ENCODE data around the gene ZNF354B.
A peak's percentile ranks its signal among the peaks of the same experiment; 100 is the strongest.
"Not testable (repeated sequence)": the region's sequence is repeated elsewhere in the genome, so short reads cannot be mapped to it uniquely, and the experiment has no call there.

Gene ZNF354B

DNA sequence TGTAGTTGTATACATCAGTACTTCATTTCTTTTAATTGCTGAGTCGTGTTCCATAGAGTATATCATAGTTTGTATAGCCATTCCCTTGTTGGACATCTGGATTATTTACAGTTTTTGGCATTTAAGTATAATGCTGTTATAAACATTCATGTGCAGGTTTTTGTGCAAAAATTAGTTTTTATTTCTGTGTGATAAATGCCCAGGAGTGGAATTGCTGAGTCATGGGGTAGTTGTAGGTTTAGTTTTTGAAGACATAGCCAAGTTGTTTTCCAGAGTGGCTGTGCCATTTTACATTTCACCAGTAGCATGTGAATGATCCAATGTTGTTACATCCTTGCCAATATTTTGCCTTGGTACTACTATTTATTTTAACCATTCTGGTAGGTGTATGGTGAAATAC lies 12.5 kb downstream of the ZNF354B start:
- TF ChIP-seq, protein P1, sequence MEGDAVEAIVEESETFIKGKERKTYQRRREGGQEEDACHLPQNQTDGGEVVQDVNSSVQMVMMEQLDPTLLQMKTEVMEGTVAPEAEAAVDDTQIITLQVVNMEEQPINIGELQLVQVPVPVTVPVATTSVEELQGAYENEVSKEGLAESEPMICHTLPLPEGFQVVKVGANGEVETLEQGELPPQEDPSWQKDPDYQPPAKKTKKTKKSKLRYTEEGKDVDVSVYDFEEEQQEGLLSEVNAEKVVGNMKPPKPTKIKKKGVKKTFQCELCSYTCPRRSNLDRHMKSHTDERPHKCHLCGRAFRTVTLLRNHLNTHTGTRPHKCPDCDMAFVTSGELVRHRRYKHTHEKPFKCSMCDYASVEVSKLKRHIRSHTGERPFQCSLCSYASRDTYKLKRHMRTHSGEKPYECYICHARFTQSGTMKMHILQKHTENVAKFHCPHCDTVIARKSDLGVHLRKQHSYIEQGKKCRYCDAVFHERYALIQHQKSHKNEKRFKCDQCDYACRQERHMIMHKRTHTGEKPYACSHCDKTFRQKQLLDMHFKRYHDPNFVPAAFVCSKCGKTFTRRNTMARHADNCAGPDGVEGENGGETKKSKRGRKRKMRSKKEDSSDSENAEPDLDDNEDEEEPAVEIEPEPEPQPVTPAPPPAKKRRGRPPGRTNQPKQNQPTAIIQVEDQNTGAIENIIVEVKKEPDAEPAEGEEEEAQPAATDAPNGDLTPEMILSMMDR (IDR thresholded peaks at IDR 0.05; ENCODE audit: low read depth, low read length), result no peak
- H3K4me3 ChIP-seq (ENCODE audit: low read depth, low read length), result no peak overlapping the region
- in situ Hi-C loops (cut with HindIII; ENCODE audit: low sequenced_read_pairs), result no loop called here
- DNase-seq (ENCODE audit: low read depth, low spot score), result no peak

DNA sequence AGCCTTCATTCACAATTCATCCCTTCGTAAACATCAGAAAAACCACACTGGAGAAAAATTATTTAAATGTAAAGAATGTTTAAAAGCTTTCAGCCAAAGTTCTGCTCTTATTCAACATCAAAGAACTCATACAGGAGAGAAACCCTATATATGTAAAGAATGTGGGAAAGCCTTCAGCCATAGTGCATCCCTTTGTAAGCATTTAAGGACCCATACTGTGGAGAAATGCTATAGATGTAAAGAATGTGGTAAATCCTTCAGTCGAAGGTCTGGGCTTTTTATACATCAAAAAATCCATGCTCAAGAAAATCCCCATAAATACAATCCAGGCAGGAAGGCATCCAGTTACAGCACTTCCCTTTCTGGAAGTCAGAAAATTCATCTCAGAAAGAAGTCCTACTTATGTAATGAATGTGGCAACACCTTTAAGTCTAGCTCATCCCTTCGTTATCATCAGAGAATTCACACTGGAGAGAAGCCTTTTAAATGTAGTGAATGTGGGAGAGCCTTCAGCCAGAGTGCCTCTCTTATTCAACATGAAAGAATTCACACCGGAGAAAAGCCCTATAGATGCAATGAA lies 23.5 kb downstream of the ZNF354B start:
- peak; percentile 6 for DNase-seq (ENCODE audit: low read depth, low spot score)
- in situ Hi-C loops (cut with HindIII; ENCODE audit: low sequenced_read_pairs); H3K4me3 ChIP-seq (ENCODE audit: low read depth, low read length): not testable (repeated sequence)

DNA sequence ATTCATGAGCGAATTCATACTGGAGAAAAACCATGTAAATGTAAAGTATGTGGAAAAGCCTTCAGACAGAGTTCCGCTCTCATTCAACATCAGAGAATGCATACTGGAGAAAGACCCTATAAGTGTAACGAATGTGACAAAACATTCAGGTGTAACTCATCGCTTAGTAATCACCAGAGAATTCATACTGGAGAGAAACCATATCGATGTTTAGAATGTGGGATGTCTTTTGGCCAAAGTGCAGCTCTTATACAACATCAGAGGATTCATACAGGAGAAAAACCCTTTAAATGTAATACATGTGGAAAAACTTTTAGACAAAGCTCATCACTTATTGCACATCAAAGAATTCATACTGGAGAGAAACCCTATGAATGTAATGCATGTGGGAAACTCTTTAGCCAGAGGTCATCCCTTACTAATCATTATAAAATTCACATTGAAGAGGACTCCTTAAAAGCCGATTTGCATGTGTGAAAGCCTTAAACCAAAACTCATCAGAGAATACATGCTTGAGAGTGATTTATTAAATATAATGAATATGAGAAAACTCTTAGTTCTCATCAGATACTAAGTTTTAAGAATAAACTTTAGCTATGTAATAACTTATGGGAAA lies 24.2 kb downstream of the ZNF354B start:
- no peak for DNase-seq (ENCODE audit: low read depth, low spot score)
- in situ Hi-C loops (cut with HindIII; ENCODE audit: low sequenced_read_pairs), result no loop called here
- H3K4me3 ChIP-seq (ENCODE audit: low read depth, low read length), result no peak overlapping the region
- TF ChIP-seq, protein P1 (IDR thresholded peaks at IDR 0.05; ENCODE audit: low read depth, low read length), result no peak

DNA sequence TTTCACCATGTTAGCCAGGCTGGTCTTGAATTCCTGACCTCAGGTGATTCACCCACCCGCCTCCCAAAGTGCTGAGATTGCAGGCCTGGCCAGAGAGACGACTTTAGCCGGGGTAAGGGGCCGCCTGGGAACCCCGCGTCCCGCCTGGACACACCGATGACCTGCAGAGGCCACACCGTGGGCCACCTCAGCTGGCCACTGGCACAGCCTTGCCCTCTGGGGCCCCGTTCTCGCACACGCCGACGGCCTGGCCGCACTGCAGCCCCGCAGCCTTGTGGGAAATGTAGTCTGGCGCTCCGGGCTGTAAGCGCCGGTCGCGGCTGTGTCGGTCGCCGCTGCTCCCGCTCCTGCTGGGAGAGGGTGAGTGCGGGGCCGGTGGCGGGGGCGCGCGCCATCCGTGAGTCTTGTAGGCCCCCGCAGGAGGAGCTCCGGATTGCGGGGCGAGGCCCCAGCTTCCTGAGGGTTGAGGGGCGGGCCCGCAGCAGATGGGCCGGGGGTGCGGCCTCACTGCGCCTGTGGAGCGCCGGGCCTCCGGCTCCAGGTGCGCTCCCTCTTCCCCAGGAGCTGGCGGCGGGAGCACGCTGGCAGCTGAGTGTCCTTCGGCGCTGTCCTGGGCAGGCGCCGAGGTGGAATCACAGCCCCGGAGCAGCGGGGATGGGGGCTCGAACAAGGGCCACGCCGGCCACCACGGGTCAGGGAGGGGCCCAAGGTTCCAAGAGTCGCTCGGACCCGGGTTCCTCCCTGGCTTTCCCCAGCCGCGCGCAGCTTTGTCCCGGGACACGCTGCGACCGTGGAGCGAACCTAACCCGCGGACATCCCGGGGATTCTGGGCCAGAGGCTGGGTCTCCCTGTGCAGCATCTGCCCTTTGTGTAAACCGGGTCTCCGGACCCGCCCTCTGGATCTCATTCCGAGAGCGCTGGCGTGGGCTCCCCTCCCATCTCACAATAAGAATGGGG lies 36.1 kb downstream of the ZNF354B start, which contains the start of gene ZFP2:
TSS of gene ZFP2 (plus strand) at position 299 of the 957 bp plus-strand sequence. CDS start 35,401 bp downstream, outside the sequence.
- in situ Hi-C loops (cut with HindIII; ENCODE audit: low sequenced_read_pairs), result no loop called here
- TF ChIP-seq, protein P1 (IDR thresholded peaks at IDR 0.05; ENCODE audit: low read depth, low read length), result no peak
- peak within 1 kb of the TSS; percentile 74 for H3K4me3 ChIP-seq (ENCODE audit: low read depth, low read length)
- peak; percentile 59 for DNase-seq (ENCODE audit: low read depth, low spot score)

DNA sequence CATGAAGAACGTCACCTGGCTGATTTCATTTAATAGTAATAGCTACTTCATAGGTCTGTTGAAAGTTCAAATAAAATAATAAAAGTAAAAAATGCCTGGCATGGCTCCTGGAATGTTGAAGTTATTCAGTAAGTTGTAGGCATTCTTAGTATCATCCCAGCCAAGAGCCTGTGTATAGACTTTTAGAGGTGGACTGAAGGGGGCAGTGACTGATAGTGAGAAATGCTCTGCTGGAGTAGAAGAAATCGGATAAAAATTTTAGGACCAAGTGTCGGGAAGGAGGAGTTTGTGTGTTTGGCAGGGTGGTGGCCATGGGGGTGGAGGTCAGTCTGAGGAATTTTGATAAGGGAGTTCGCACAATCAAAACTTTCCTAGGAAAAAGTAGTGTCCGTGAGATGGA lies 39.5 kb downstream of the ZNF354B start:
- no peak overlapping the region for H3K4me3 ChIP-seq (ENCODE audit: low read depth, low read length)
- in situ Hi-C loops (cut with HindIII; ENCODE audit: low sequenced_read_pairs), result no loop called here
- TF ChIP-seq, protein P1 (IDR thresholded peaks at IDR 0.05; ENCODE audit: low read depth, low read length), result no peak
- no peak for DNase-seq (ENCODE audit: low read depth, low spot score)

DNA sequence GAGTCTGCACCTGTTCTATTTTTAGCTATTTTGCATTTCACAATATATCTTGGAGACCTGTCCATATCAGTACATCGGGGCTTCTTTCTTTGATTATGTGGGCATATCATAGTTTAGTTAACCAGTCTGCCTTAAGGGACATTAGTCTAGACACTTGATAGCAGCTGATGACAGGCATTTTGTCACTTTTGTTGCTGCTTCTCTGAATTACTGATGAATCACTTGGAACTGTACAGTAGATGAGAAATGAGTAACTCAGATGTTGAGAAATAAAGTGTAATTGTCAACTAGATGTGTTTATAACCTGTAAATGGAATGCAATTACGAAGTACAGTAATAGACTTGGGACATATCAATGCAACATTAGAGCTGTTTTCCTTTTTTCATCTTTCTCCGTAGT lies 43.1 kb downstream of the ZNF354B start:
- TF ChIP-seq, protein P1 (IDR thresholded peaks at IDR 0.05; ENCODE audit: low read depth, low read length), result no peak
- in situ Hi-C loops (cut with HindIII; ENCODE audit: low sequenced_read_pairs), result no loop called here
- DNase-seq (ENCODE audit: low read depth, low spot score), result no peak
- no peak overlapping the region for H3K4me3 ChIP-seq (ENCODE audit: low read depth, low read length)

All from astrocyte of the spinal cord (primary cell).